Erythroblast (primary cell): ENCODE measurements around the gene RNF169.

Experiments used
- GATA1 ChIP-seq: IDR thresholded peaks from 2 replicates; pipeline ENCODE4 v1.6.1; 2011; ENCODE audit warnings: low read depth, mild to moderate bottlenecking, control low read depth, low read length, moderate library complexity
- POLR2A ChIP-seq: IDR thresholded peaks from 2 replicates; pipeline ENCODE4 v1.6.1; 2011; ENCODE audit warnings: mild to moderate bottlenecking, low read length

- no peak for TF ChIP-seq POLR2A
- no peak for TF ChIP-seq GATA1
Measured at GRCh38 chr11:74783241-74783871, 34.7 kb downstream of the RNF169 start.
